MCF 10A (cell line): Measurements from ENCODE around the gene PRIMPOL. TPM values are rescaled to one million over a fixed set of nuclear protein-coding genes. Genes with fewer than 3 reads are reported as not detected.

ENCODE experiments used
- BruUV-seq: library from RNA; stranded (reverse); fragments of 400-500 nt; replicated peaks from 2 replicates; lab custom pipeline; 2021; lab: Mats Ljungman, UMichigan
- CTCF ChIA-PET: fragments of 300-600 bp; sonication (Branson Sonifier 250); formaldehyde crosslinking; extraction: SDS; loops from one replicate; lab custom pipeline; 2021; ENCODE audit warnings: antibody characterized with exemption, inconsistent platforms; lab: Yijun Ruan, JAX
- POLR2A ChIA-PET: fragments of 300-600, 350-650 bp; sonication (Branson Sonifier 250); formaldehyde crosslinking; extraction: SDS; loops from one replicate; lab custom pipeline; 2020; ENCODE audit warnings: antibody characterized with exemption, inconsistent platforms; lab: Yijun Ruan, JAX
- DNase-seq: peaks from one replicate; pipeline ENCODE4 v3.0.0-alpha.2; 2018; ENCODE audit not compliant: unreplicated experiment
- H3K27ac Mint-ChIP-seq: one replicate; pipeline ENCODE4 v1.8.0; 2022; ENCODE audit warnings: mild to moderate bottlenecking, low read depth, mixed read lengths; ENCODE audit not compliant: unreplicated experiment
- H3K27me3 Mint-ChIP-seq: one replicate; pipeline ENCODE4 v1.8.0; 2022; ENCODE audit warnings: mixed read lengths; ENCODE audit not compliant: insufficient read depth, unreplicated experiment
- H3K36me3 Mint-ChIP-seq: one replicate; pipeline ENCODE4 v1.8.0; 2022; ENCODE audit warnings: mild to moderate bottlenecking, moderate library complexity, mixed read lengths; ENCODE audit not compliant: insufficient read depth, unreplicated experiment
- H3K4me1 Mint-ChIP-seq: one replicate; pipeline ENCODE4 v1.8.0; 2022; ENCODE audit warnings: mixed read lengths; ENCODE audit not compliant: insufficient read depth, unreplicated experiment
- H3K4me3 Mint-ChIP-seq: one replicate; pipeline ENCODE4 v1.8.0; 2022; ENCODE audit warnings: mild to moderate bottlenecking, moderate library complexity, mixed read lengths; ENCODE audit not compliant: unreplicated experiment
- H3K9me3 Mint-ChIP-seq: one replicate; pipeline ENCODE4 v1.8.0; 2022; ENCODE audit warnings: mixed read lengths; ENCODE audit not compliant: unreplicated experiment
- CTCF ChIP-seq: fragments of 200-600 bp; IDR thresholded peaks from one replicate; pipeline ENCODE4 v1.8.0; 2022; ENCODE audit warnings: antibody characterized with exemption, mild to moderate bottlenecking; ENCODE audit not compliant: unreplicated experiment
- intact Hi-C: fragments of 100-400 bp; cut with micrococcal nuclease; formaldehyde crosslinking; loops from 2 replicates; pipeline ENCODE4 v1.14.1; 2022
- total RNA-seq: library from RNA; stranded (reverse); gene quantifications from 2 replicates; pipeline ENCODE4 v1.2.3, GENCODE V29; 2022

The PRIMPOL gene
- total RNA-seq, 1 experiment from 2014 or later, result 19.2 TPM

GRCh38 chr4:184706453-184706852, 56.9 kb downstream of the PRIMPOL start:
- ChIA-PET POLR2A (interaction anchor here (1.2 kb wide), 1 partner anchor 10 kb away, joined by 3 read pairs; no protein-coding TSS in a partner anchor), CTCF (interaction anchor here (0.6 kb wide), 1 partner anchor 70 kb away, joined by 3 read pairs; no protein-coding TSS in a partner anchor)
- H3K9me3 Mint-ChIP-seq, result no peaks in the 10 kb centered on the region
- no peaks in the 10 kb centered on the region for H3K27me3 Mint-ChIP-seq
- intact Hi-C loops, result no loop called here
- BruUV-seq, result no TSS peak
- H3K4me3 Mint-ChIP-seq, result no peak overlapping the region
- no peaks in the 10 kb centered on the region for H3K4me1 Mint-ChIP-seq
- no peak overlapping the region for H3K27ac Mint-ChIP-seq
- no peak for DNase-seq
- peaks cover 29% of the 10 kb centered on the region for H3K36me3 Mint-ChIP-seq
- no peak for TF ChIP-seq CTCF

- BruUV-seq, result no TSS peak
- intact Hi-C loops, result no loop called here
- DNase-seq, result no peak
- Mint-ChIP-seq H3K27me3 (no peaks in the 10 kb centered on the region), H3K36me3 (peaks cover 16% of the 10 kb centered on the region), H3K4me1 (no peaks in the 10 kb centered on the region), H3K27ac (no peak overlapping the region), H3K4me3 (no peak overlapping the region), H3K9me3 (no peaks in the 10 kb centered on the region)
- POLR2A ChIA-PET, result interaction anchor here (0.6 kb wide), 1 partner anchor 21 kb away, joined by 4 read pairs; no protein-coding TSS in a partner anchor
- CTCF ChIA-PET, result no interaction called here
- TF ChIP-seq CTCF, result no peak
Measured at GRCh38 chr4:184712322-184712721, 62.8 kb downstream of the PRIMPOL start.

- Mint-ChIP-seq H3K36me3 (peaks cover 7% of the 10 kb centered on the region), H3K4me1 (no peaks in the 10 kb centered on the region), H3K4me3 (no peak overlapping the region), H3K27ac (no peak overlapping the region), H3K9me3 (no peaks in the 10 kb centered on the region), H3K27me3 (no peaks in the 10 kb centered on the region)
- BruUV-seq, result no TSS peak
- POLR2A ChIA-PET, result interaction anchor here (0.7 to 1.2 kb wide), 3 partner anchors 9 to 19 kb away, joined by 3 read pairs; no protein-coding TSS in a partner anchor
- intact Hi-C loops, result no loop called here
- CTCF ChIA-PET, result no interaction called here
- DNase-seq, result no peak
- TF ChIP-seq CTCF, result no peak
Measured at GRCh38 chr4:184713887-184714286, 64.3 kb downstream of the PRIMPOL start.

- Mint-ChIP-seq H3K4me3 (no peak overlapping the region), H3K27me3 (no peaks in the 10 kb centered on the region), H3K27ac (no peak overlapping the region), H3K4me1 (no peaks in the 10 kb centered on the region), H3K36me3 (peaks cover under 1% of the 10 kb centered on the region), H3K9me3 (peaks cover 2% of the 10 kb centered on the region)
- CTCF ChIA-PET, result interaction anchor here (0.7 kb wide), 1 partner anchor 219 kb away, joined by 3 read pairs; no protein-coding TSS in a partner anchor
- TF ChIP-seq CTCF, result no peak
- intact Hi-C loops, result no loop called here
- DNase-seq, result no peak
- BruUV-seq, result no TSS peak
- POLR2A ChIA-PET, result no interaction called here
Measured at GRCh38 chr4:184715526-184715925, 66.0 kb downstream of the PRIMPOL start.
